Mucosa of stomach (tissue), 1 donor: Measurements from ENCODE around the gene PKD1L1.

Experiments used
- H3K27me3 ChIP-seq: one replicate; pipeline ENCODE4 v1.7.0; 2013; ENCODE audit warnings: mild to moderate bottlenecking, low read length; ENCODE audit not compliant: control insufficient read depth, insufficient read depth
- H3K36me3 ChIP-seq: one replicate; pipeline ENCODE4 v1.7.0; 2013; ENCODE audit warnings: low read length; ENCODE audit not compliant: control insufficient read depth, insufficient read depth
- H3K4me1 ChIP-seq: one replicate; pipeline ENCODE4 v1.7.0; 2013; ENCODE audit warnings: mild to moderate bottlenecking, low read length; ENCODE audit not compliant: control insufficient read depth, insufficient read depth
- H3K4me3 ChIP-seq: one replicate; pipeline ENCODE4 v1.7.0; 2013; ENCODE audit warnings: low read length
- H3K9ac ChIP-seq: one replicate; pipeline ENCODE4 v1.7.0; 2013; ENCODE audit warnings: mild to moderate bottlenecking, low read length, moderate library complexity
- H3K9me3 ChIP-seq: one replicate; pipeline ENCODE4 v1.7.0; 2013; ENCODE audit warnings: mild to moderate bottlenecking, low read length, moderate library complexity; ENCODE audit not compliant: control insufficient read depth
- donor health status: Pancreatic carcinoma.

PKD1L1 gene

GRCh38 chr7:47783456-47784223 lies 164.6 kb downstream of the PKD1L1 start:
- H3K4me3 ChIP-seq = no peak overlapping the region
- H3K4me1 ChIP-seq = peaks cover 7% of the 10 kb centered on the region
- H3K9me3 ChIP-seq = no peaks in the 10 kb centered on the region
- H3K27me3 ChIP-seq = no peaks in the 10 kb centered on the region
- no peaks in the 10 kb centered on the region for H3K36me3 ChIP-seq
- no peak overlapping the region for H3K9ac ChIP-seq

- Histone ChIP-seq H3K9ac (no peak overlapping the region), H3K4me1 (peaks cover 12% of the 10 kb centered on the region), H3K36me3 (no peaks in the 10 kb centered on the region), H3K4me3 (no peak overlapping the region), H3K9me3 (no peaks in the 10 kb centered on the region), H3K27me3 (no peaks in the 10 kb centered on the region)
These were observed 165.5 kb downstream of the PKD1L1 start for GRCh38 chr7:47782792-47783191.

- no peaks in the 10 kb centered on the region for H3K27me3 ChIP-seq
- H3K4me1 ChIP-seq = peaks cover 11% of the 10 kb centered on the region
- no peaks in the 10 kb centered on the region for H3K36me3 ChIP-seq
- H3K4me3 ChIP-seq = no peak overlapping the region
- no peaks in the 10 kb centered on the region for H3K9me3 ChIP-seq
- no peak overlapping the region for H3K9ac ChIP-seq
These were observed 166.2 kb downstream of the PKD1L1 start for GRCh38 chr7:47782022-47782421.

GRCh38 chr7:47780555-47780954 lies 167.7 kb downstream of the PKD1L1 start:
- no peak overlapping the region for H3K9ac ChIP-seq
- no peaks in the 10 kb centered on the region for H3K36me3 ChIP-seq
- H3K4me3 ChIP-seq = no peak overlapping the region
- H3K4me1 ChIP-seq = peaks cover 6% of the 10 kb centered on the region
- H3K9me3 ChIP-seq = no peaks in the 10 kb centered on the region
- no peaks in the 10 kb centered on the region for H3K27me3 ChIP-seq

- Histone ChIP-seq H3K9ac (no peak overlapping the region), H3K36me3 (no peaks in the 10 kb centered on the region), H3K4me3 (no peak overlapping the region), H3K27me3 (no peaks in the 10 kb centered on the region), H3K9me3 (no peaks in the 10 kb centered on the region), H3K4me1 (peaks cover 6% of the 10 kb centered on the region)
These were observed 168.9 kb downstream of the PKD1L1 start for GRCh38 chr7:47779341-47779771.

GRCh38 chr7:47778153-47778661 lies 170.1 kb downstream of the PKD1L1 start:
- Histone ChIP-seq H3K4me1 (peaks cover 6% of the 10 kb centered on the region), H3K36me3 (no peaks in the 10 kb centered on the region), H3K9me3 (no peaks in the 10 kb centered on the region), H3K4me3 (no peak overlapping the region), H3K27me3 (no peaks in the 10 kb centered on the region), H3K9ac (no peak overlapping the region)

- Histone ChIP-seq H3K9me3 (no peaks in the 10 kb centered on the region), H3K36me3 (no peaks in the 10 kb centered on the region), H3K4me1 (peaks cover 6% of the 10 kb centered on the region), H3K4me3 (no peak overlapping the region), H3K9ac (no peak overlapping the region), H3K27me3 (no peaks in the 10 kb centered on the region)
These were observed 170.6 kb downstream of the PKD1L1 start for GRCh38 chr7:47777531-47778152.

GRCh38 chr7:47776335-47776734 lies 171.9 kb downstream of the PKD1L1 start:
- no peaks in the 10 kb centered on the region for H3K9me3 ChIP-seq
- no peak overlapping the region for H3K9ac ChIP-seq
- H3K27me3 ChIP-seq = no peaks in the 10 kb centered on the region
- no peaks in the 10 kb centered on the region for H3K36me3 ChIP-seq
- peaks cover 6% of the 10 kb centered on the region for H3K4me1 ChIP-seq
- no peak overlapping the region for H3K4me3 ChIP-seq

- H3K27me3 ChIP-seq = no peaks in the 10 kb centered on the region
- no peak overlapping the region for H3K4me3 ChIP-seq
- H3K36me3 ChIP-seq = no peaks in the 10 kb centered on the region
- no peaks in the 10 kb centered on the region for H3K9me3 ChIP-seq
- H3K9ac ChIP-seq = no peak overlapping the region
- H3K4me1 ChIP-seq = peaks cover 6% of the 10 kb centered on the region
These were observed 173.0 kb downstream of the PKD1L1 start for GRCh38 chr7:47775238-47775637.

- H3K27me3 ChIP-seq = no peaks in the 10 kb centered on the region
- no peaks in the 10 kb centered on the region for H3K4me1 ChIP-seq
- no peaks in the 10 kb centered on the region for H3K36me3 ChIP-seq
- no peak overlapping the region for H3K9ac ChIP-seq
- no peak overlapping the region for H3K4me3 ChIP-seq
- H3K9me3 ChIP-seq = no peaks in the 10 kb centered on the region
These were observed 175.8 kb downstream of the PKD1L1 start for GRCh38 chr7:47772492-47772891.

GRCh38 chr7:47771990-47772360 lies 176.3 kb downstream of the PKD1L1 start:
- H3K4me3 ChIP-seq = no peak overlapping the region
- no peak overlapping the region for H3K9ac ChIP-seq
- H3K9me3 ChIP-seq = no peaks in the 10 kb centered on the region
- no peaks in the 10 kb centered on the region for H3K36me3 ChIP-seq
- H3K4me1 ChIP-seq = no peaks in the 10 kb centered on the region
- no peaks in the 10 kb centered on the region for H3K27me3 ChIP-seq

- H3K9me3 ChIP-seq = no peaks in the 10 kb centered on the region
- H3K4me1 ChIP-seq = no peaks in the 10 kb centered on the region
- H3K27me3 ChIP-seq = no peaks in the 10 kb centered on the region
- no peaks in the 10 kb centered on the region for H3K36me3 ChIP-seq
- H3K9ac ChIP-seq = no peak overlapping the region
- H3K4me3 ChIP-seq = no peak overlapping the region
These were observed 176.8 kb downstream of the PKD1L1 start for GRCh38 chr7:47771336-47771989.
